ENCODE measurements around the gene COMP.

Gene COMP

DNA sequence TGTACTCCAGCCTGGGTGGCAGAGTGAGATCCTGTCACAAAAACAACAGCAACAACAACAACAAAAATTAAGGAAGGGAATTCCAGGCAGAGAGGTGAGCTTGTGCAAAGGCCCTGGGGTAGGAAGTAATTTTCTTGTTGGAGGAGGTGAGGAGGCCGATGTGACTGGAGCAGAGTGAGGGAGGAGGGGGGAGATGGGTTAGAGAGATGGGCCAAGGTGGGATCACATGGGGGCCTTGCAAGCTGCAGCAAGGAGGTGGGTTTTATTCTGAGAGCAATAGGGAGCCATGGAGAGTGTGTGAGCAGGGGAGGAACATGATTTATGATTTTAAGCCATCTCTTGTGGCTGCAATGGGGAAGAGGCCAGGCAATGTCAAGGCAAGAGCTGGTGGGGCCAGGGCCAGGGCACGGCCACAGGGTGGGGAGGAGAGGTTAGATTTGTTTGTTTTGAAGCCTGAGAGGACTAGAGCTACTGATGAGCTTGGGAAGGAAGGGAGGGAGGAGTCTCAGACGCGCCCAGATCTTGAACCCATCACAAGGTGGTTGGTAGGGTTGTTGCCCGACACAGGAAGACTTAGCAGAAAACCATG lies 12.5 kb upstream of the COMP start:
- no peak for DNase-seq (ENCODE audit: low spot score)

DNA sequence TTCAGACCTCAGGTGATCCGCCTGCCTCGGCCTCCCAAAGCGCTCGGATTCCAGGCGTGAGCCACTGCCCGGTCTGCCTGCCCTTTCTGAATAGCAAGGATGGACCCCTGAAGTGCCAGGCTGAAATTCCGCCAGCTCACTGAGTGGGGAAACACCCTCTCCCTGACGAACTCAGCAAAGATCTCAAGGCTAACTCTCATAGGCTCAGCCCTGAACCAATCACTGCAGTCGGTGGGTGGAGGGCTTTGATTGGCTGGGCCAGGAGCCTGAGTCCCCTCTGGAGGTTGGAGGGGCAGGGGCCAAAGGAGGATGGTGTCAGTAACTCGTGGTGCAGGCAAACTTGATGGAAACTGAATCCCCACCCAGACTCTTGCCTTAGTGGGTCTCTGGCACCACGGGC lies 11.2 kb upstream of the COMP start:
- no peak for DNase-seq (ENCODE audit: low spot score)

DNA sequence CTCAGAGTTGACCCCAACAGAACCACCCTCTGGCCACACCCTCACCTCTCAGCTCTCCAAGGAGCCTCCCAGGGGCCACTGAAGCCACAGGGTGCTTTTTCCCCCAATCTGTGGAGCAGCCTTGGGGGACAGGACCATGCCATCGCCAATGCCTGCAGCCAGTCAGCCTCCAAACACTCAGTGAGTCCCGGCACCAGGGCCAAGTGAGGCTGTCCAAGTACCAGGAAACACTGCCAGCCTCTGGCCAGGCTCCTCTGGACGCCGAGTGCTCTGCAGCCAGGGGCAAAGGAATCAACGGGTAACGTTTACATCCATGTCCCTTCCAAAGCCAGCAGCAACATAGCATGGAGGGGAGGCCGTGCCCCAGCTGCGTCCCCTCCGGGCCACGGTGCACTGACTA lies 9.5 kb upstream of the COMP start:
- no peak for DNase-seq (ENCODE audit: low spot score)

DNA sequence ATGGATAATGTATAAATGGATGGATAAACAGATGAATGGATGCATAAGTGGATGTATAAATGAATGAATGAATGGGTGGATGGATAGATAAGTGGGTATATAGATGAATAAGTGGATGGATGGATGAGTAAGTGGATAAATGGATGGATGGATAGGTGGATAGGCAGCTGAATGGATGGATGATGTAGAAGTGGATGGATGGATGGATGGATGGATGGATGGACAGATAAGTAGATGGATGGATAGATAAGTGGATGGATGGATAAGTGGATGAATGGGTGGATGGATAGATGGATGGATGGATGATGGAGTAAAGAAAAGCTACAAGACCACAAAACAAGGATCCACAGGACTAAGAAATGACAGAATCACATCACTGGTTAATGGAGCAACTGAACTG lies 9.0 kb upstream of the COMP start:
- no peak for DNase-seq (ENCODE audit: low spot score)

DNA sequence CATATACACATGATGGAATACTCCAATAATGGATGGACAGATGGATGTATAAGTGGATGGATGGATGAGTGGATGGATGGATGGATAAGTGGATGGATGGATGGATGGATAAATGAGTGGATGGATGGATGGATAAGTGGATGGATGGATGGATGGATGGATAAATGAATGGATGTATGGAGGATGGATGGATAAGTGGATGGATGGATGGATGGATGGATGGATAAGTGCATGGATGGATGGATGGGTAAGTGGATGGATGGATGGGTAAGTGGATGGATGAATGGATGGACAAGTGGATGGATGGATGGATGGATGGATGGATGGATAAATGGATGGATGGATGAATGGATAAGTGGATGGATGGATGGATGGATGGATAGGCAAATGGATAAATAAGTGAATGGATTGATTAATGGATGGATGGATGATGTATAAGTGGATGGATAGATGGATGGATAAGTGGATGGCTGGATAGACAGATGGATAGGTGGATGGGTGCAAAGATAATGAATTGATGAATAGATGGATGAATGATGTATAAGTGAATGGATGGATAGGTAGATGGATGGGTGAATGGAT lies 8.4 kb upstream of the COMP start:
- no peak for DNase-seq (ENCODE audit: low spot score)

DNA sequence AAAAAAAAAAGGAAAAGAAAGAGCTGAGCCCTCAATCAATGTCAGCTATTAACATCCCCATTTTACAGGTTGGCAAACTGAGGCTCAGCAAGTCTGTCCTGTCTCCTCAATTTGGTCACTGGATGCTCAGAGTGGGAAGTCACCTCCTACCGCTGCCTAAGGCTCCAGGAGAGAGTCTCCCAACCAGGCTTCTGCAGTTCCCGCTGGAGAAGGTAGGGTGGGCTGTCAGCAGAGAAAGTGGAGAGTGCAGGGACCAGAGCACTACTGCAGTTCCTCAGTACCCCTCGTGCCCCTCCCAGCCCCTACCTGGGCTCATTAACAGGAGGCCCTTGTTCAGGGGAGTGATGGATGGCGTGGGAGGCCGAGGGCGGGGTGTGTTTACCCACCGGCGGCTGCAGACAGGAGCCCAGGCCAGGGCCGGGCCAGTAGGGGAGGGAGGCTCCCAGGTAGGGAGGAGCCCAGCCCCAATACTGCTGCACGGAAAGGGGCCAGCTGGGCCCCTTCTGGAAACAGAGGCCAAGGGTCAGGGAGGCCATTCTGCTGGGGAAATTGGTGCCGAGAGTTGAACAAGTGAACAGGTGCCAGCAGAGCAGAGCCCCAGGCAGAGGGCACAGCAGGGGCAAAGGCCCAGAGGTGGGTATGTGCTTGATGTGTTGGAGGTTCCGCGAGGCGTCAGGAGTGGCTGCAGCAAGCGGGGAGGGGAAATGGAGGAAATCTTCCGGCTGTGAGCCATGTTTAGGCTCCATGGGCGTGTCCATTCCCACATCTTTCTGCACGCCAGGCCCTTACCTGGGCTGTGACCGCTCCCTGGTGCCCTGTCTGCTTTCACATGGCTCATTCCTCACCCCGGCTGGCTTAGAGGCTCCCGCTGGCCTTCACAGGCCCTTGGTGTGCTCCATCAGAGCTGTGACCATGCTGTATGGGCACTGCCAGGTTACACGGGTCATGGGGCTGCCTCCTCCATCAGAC lies 7.6 kb upstream of the COMP start:
- no peak for DNase-seq (ENCODE audit: low spot score)

DNA sequence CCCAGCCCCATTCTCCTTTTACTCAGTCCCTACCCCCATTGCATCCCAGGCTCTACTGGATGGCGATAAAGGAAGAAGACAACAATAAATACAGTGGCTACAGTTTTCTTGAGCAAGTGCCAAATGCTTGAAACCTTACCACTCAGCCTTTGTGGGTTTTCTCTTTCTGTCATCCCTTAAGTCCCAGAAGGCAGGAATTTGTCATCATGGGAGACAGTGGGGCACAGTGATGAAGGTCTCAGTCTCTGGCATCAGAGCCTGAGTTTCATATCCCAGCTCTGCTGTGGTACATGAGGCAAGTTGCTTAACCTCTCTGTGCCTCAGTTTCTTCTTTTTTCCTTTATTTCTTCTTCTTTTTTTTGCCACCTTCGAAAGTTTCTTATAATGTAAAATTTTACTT lies 5.1 kb upstream of the COMP start:
- DNase-seq (ENCODE audit: low spot score), result no peak

DNA sequence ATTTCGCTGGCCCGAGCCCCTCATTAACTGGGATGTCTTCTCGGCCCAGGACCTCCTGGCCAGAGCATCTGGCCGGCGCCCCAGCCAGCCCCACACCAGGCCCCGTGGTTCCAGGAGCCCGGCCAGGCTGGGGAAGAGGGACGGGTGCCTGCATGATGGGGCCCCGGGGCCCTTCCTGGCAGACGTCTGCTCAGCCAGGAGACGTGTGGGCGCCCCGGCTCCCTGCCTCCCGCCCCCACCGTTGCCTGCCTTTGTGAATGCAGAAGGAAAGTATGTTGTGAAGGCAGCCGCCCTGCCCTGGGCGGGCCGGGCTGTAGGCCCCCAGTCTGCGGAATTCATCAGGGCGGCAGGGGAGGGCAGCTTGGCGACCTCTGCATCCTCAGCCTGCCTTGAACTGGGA lies 4.4 kb upstream of the COMP start:
- no peak for DNase-seq (ENCODE audit: low spot score)

DNA sequence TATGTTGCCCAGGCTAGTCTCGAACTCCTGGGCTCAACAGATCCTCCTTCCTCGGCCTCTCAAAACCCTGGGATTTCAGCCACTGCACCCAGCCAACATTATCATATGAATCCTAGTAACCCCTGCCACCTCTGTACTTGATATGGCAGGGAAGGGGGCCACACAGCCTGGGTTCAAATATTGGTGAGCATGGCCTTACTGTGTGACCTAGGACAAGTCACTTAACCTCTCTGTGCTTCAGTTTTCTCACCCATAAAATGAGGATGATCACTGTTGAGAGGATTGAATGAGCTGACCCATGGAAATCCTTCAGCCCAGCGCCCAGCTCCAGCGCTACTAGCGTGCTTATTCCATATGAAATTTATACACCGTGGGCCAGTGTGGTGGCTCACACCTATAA lies 3.6 kb upstream of the COMP start:
- DNase-seq (ENCODE audit: low spot score), result no peak

DNA sequence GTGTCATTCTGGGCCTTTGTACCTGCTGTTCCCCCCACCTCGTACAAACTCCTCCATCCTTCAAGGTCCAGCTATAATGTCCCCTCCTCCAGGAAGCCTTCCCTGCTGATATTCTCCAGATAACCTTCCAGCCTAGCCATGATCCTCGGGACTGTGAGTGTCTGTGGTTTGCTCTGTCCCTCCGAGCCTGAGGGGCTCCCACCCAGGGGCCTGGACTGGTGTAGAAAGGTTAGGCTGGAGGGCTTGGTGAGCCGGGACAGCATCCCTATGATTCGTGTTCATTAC lies 2.9 kb upstream of the COMP start:
- no peak for DNase-seq (ENCODE audit: low spot score)

DNA sequence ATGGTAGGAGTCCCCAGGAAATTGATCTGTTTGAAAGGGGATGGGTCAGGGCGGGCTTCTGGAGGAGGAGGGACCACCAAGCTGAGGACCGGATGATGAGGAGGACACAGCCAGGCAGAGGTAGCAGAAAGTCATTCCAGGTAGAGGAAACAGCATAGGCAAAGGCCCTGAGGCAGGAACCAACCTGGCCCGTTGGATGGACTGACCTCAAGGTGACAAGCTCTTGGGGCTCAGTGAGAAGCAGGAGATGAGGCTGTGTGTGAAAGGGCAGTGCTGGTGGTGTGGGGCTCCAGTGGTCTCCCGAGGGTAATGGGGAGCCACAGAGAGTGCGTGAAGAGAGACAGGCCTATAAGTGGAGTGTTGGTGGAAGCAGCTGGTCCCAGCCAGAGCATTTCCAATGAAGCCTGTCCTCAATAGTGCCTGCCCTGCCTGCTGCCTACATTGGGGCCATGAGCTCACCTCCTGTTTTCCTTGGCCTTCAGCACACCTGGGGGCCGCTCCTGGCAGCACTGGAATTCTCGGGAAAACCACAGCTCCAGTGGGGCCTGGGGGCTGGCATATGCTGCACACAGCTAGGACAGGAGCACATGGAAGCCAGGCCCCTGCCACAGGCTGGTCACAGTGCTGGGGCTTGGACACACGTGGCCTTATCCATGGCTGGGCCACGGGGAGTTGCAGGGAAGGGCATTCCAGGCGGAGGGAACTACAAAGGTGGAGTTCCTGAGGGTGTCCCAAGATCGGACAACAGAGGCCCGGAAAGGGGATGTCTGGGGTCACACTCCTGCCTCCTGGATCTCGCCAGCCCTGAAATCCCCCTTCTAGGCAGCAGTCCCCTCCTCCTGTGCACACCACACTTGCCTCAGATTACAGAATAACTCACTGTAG lies 2.3 kb upstream of the COMP start:
- no peak for DNase-seq (ENCODE audit: low spot score)

DNA sequence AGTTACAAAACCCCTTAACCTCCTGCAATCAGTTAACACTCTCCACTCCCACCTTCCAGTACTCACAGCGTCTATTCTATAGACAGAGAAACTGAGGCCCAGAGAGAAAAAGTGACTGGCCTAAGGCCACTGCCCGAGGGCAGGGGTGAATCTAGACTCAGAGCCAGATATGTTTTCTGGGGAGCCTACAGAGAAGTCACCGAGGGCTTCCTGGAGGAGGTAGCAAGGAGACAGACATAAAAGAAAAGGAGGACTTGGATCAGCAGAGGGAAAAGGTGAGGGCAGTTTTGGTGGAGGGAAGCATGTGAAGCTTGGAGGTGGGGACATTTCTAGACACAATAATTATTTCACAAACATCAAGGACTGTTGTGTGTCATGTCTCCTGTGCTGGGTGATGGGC lies 1.6 kb upstream of the COMP start:
- no peak for DNase-seq (ENCODE audit: low spot score)

DNA sequence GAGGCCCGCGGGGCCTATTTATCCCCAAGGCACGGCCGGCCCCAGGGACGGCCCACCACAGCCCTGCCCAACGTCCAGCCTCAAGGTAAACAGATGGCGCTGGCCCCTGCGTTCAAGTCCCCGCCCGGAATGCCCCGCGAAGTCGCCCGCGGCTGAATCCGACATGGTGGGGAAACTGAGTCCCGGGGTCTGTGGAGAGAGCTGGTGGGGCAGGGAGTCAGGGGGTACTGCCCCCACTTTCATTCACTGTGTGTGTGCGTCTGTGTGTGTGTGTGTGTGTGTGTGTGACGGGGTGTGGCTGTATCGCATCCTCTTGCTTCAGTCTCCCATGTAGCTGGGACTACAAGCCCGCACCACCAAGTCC lies 192 bp upstream of the COMP start:
- DNase-seq (ENCODE audit: low spot score), result no peak

DNA sequence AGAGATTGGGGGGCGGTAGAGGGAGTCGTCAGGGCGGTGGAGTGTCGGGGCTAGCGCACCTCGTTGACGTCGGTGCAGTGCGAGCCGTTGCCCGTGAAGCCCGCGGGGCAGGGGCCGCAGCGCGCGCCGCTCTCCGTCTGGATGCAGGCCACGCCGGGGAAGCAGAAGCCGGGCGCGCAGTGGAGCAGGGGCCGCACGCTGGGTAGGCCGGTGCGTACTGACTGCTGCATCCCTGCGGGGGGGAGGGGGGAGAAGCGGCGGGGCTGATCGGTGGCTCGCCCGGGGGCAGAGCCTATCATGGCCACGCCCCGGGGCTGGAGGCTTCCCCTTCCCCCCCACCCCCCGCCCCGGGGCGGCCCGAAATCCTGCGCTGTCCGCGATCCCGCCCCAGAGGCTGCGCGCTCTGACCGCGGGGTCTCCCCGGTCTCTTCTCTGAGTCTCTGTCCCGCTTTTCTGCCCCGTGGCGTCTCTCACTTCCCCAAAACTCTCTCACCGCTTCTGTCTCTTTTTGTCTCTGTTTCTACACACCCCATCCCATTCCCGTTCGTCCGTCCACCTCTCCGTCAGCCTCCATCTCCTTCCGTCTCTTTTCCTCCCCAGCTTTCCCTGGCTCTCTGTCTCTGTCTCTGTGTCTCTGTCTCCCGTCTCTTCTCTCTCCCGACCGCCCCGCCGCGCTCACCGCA lies 1.1 kb downstream of the COMP start:
- no peak for DNase-seq (ENCODE audit: low spot score)

DNA sequence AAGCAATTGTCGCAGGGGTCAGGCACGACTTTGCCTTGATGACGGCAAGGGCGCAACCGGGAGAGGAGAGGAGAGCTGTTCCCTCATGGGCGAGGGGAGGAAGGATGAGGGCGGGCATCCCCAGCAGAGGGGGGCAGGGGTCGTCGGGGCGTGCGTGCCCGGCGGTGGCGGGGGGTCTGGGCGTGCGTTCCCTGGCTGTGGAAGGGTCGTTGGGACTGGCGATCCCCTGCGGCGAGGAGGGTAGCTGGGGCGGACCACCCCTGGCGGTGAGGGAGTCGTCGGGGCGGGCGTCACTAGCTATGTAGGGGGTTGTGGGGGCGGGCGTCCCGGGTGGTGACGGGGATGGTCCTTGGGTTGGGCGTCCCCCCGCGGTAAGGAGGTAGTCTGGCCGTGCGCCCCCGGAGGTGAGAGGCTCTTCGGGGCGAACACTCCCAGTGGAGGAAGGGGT lies 1.7 kb downstream of the COMP start:
- no peak for DNase-seq (ENCODE audit: low spot score)

DNA sequence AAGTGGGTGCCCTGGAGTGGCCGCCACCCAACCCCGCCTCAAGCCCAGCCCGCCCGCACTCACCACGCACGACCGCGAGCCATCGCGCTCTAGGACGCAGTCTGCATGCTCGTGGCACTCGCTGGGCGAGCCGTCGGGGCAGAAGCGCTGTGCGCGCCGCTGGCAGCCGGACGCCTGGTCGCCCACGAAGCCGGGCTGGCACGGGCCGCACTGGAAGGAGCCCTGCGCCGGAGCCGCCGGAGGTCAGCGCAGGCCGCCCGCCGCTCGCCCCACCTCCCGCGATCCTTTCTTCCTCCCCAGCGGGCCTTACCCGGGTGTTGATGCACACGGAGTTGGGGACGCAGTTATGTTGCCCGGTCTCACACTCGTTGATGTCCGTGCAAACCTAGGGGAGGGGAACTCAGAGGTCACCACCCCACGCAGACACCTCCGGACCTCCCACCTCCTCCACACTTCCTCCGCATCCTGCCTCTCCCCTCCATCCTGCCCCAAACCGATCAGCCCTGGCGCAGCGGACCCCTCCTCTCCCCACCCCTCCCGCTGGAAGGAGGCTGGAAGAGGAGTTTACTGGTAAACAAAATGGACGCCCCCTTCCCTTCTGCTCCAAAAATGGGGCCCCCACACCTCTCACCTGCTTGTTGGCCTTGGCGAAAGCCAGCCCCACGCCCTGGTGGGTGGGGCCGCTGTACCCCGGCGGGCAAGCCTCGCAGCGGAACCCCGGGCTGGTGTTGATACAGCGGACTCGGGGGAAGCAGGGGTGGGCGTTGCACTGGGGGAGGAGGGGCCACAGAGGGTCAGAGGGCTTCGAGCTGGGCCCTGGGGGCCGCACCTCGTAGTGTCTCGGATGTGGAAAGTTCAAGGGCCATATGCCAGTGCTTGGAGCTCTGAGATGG lies 2.3 kb downstream of the COMP start:
- DNase-seq (ENCODE audit: low spot score), result no peak

DNA sequence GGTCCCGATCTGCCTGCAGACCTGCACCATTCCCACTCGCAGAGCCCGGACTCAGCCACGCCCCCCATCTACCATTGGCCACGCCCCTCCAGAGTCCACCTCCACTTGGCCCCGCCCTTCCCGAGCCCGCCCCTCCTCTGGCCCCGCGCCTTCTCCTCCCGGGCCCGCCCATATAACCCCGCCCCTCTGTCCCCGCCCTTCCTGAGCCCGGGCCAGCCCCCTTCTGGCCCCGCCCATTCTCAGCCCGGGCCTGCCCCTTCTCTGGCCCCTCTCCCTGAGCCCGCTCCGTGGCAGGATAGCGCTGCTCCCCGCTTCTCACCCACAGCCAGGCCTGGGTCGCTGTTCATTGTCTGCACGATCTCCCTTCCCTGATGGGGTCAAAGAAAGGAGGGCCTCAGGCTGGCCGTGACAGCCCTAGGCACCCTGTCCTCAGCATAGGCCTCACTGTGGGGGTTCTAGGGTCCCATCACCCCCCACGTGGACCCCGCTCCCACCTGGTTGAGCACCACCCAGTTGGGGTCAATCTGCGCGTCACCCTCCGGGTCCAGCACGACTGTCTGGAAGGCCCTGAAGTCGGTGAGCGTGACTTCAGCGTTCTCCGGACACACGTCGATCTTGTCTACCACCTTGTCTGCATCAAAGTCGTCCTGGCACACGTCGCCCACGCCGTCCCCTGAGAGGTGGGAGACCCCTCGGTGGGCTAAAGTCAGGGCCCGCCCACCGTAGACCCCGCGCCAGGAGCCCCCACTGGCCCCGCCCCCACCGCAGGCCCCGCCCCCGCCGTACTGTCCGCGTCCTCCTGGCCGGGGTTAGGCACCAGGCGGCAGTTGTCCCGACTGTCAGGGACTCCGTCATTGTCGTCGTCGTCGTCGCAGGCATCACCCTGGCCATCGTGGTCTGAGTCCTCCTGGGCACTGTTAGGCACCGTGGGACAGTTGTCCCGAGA lies 5.7 kb downstream of the COMP start:
- peak; percentile 98 for DNase-seq (ENCODE audit: low spot score)

DNA sequence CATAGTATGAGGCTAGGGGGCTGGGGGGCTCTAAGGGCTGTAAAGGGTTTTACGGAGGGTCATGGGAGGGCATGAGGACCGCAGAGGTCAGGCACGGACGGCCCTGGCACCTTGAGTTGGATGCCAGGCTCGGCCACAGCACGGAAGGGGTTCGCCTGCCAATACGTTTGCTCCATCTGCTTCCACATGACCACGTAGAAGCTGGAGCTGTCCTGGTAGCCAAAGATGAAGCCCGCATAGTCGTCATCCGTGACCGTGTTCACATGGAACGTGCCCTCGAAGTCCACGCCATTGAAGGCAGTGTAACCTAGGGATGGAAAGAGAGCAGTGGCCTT lies 6.4 kb downstream of the COMP start:
- no peak for DNase-seq (ENCODE audit: low spot score)

DNA sequence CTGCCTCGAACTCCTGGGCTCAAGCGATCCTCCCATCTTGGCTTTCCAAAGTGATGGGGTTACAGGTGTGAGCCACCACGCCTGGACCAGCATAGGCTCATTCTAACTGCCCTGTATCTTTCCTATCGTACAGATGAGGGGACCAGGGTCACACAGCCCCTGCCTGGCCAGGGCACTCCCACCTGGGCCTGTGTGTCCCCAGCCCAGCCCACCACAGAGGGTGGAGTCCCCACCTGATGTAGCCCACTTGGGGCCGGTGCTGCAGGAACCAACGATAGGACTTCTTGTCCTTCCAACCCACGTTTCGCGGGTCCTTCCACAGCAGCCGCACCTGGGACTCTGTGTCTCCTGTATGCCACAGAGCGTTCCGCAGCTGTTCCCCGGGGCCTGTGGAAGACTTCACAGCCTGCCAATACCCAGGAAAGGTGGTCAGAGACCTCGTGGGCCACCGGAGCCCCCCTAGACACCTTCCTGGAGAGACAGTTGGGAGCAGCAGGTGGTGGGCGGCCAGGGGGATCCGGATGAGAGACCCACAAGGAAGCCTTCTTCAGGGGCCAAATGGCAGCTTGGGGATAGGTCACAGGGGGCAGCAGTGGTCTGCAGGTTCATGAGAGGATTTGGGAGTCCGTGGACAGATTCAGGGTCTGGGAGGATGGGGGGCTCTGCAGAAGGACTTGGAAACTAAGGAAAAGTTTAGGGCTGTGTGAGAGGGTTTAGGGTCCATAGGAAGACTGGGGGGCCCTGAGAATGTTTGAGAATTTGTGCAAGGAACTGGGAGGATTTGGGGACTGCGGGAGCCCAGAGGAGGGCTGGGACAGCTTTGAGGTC lies 6.9 kb downstream of the COMP start:
- no peak for DNase-seq (ENCODE audit: low spot score)
